Fibroblast of villous mesenchyme (primary cell): ENCODE measurements around the gene PAM16. TPM values are rescaled to one million over a fixed set of nuclear protein-coding genes. Genes with fewer than 3 reads are reported as not detected.

ENCODE experiments used
- DNase-seq: peaks from one replicate; pipeline ENCODE4 v3.0.0-alpha.2; 2010; ENCODE audit warnings: low read depth
- H3K4me3 ChIP-seq: 2 replicates; pipeline ENCODE4 v1.5.1; 2011; ENCODE audit warnings: low read depth, mild to moderate bottlenecking, low read length
- total RNA-seq: library from RNA; depleted of rRNA; stranded (reverse); fragments of >200 nt; gene quantifications from 2 replicates; pipeline ENCODE4 v1.2.3, GENCODE V29; 2012
- TF ChIP-seq, protein P1 (sequence below): IDR thresholded peaks from 2 replicates; pipeline ENCODE4 v1.5.1; 2012; ENCODE audit warnings: low read depth, mild to moderate bottlenecking, low read length; ENCODE audit not compliant: insufficient read depth

The PAM16 gene
- total RNA-seq, 1 donor, result 19.9 TPM

DNA sequence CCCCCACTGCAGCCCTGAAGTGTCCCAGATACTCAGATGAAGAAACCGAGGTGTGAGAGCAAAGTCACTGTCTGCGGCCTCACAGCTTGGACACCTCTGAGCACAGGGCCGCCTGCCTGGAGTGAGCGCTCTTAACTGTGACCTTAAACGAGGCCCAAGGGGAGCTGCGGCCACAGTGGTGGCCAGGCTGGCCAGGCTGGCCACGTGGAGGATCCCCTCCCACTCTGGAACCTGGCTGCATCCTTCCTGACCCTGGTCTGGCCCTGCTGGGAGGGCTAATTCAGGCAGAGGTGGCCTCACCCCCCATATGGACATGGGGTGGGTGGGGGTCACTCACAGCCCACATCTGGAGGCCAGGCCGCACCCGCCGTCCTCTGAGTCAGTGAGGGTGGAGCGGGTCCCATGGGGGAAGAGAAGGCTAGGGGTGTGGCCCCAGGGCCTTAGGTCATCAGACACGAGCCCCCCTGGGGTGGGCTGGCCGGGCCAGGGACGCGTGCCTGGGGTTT, 27.1 kb upstream of the PAM16 start:
- no peak overlapping the region for H3K4me3 ChIP-seq
- TF ChIP-seq, protein P1, sequence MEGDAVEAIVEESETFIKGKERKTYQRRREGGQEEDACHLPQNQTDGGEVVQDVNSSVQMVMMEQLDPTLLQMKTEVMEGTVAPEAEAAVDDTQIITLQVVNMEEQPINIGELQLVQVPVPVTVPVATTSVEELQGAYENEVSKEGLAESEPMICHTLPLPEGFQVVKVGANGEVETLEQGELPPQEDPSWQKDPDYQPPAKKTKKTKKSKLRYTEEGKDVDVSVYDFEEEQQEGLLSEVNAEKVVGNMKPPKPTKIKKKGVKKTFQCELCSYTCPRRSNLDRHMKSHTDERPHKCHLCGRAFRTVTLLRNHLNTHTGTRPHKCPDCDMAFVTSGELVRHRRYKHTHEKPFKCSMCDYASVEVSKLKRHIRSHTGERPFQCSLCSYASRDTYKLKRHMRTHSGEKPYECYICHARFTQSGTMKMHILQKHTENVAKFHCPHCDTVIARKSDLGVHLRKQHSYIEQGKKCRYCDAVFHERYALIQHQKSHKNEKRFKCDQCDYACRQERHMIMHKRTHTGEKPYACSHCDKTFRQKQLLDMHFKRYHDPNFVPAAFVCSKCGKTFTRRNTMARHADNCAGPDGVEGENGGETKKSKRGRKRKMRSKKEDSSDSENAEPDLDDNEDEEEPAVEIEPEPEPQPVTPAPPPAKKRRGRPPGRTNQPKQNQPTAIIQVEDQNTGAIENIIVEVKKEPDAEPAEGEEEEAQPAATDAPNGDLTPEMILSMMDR, result peak; percentile 1
- peak; percentile 71 for DNase-seq

DNA sequence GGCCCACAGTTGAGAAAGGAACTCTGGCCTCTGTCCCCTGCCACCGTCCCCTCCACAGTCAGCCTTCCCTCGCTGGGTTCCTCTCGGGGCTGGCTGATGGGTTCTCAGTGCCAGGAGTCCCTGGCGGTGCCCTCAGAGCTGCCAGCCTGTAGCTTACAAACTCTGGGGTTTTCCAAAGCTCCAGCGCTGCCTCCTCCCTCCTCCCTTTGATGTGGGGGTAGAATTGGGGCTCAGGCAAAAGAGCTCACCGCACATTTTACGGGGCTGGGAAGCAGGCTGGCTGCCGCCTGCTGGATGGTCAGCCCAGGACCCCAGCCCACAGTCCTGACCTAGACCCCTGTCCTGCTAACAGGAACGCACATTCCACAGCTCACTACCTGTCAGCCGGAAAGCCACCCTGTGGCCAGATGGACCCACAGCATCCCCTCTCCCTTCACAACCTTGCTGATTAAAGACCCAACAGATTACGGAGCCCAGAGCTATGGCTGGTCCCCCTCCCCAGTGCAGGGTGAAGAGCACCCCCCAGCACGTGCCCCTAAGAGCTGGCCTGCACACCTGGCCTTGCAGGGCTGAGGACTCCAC, 26.5 kb upstream of the PAM16 start:
- DNase-seq, result no peak
- H3K4me3 ChIP-seq, result no peak overlapping the region
- TF ChIP-seq, protein P1, result peak; percentile 12

GRCh38 chr16:4376893-4377572, 25.9 kb upstream of the PAM16 start:
- TF ChIP-seq, protein P1, result no peak
- DNase-seq, result no peak
- H3K4me3 ChIP-seq, result peak overlapping the region; percentile 24

DNA sequence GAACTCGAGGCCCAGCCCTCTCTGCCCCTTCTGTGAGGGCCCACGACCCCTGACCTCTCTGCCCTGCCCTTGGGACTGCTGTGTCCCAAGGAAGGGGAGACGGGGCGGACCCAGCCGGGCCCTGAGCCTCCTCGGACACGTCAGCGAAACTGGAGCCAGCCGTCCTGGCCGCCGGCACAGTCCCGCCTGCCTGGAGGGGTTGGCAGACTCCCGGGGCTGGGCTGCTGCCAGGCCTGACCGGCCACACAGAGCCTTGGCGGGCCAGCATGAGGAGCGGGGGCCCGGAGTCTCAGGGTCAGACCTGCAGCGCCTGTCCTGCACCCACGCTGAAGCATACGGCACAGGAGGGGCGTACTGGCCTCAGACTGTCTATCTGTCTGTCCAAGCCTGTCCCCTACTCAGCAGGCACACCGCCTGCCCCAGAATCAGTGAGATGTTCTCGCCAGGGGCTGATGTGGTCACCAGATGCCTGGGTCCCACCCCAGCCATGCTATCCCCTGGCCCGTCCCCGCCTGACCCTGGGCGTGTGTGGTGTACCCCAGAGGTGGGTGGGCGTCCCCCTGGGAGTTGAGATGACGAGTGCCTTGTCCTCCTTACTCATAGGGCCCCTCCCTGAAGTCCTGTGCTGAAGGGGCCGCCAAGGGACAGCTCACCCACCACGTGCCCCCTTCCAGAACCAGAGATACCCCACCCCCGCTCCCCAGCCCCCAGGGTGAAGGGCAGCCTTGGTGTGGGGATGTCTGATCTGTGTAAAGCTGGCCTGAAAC, 25.2 kb upstream of the PAM16 start:
- TF ChIP-seq, protein P1, result no peak
- peak overlapping the region; percentile 24 for H3K4me3 ChIP-seq
- peak; percentile 89 for DNase-seq

DNA sequence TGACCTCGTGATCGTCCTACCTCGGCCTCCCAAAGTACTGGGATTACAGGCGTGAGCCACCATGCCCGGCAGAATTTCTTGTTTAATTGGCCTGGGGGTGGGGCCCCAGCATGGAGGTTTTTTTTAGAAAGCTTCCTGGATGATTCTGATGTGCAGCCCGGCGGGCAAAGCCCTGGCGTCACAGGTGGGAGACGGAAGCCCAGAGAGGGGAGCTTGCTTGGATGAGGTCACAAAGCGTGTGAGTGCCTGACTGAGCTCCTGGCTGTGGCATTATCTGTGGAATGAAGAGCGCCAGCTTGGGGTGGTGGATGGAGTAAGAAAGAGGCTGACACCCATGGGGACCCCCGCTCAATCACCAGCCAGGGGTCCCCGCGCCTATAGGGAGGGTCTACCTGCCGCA, 24.6 kb upstream of the PAM16 start:
- DNase-seq, result no peak
- H3K4me3 ChIP-seq, result peak overlapping the region; percentile 24
- TF ChIP-seq, protein P1, result no peak

DNA sequence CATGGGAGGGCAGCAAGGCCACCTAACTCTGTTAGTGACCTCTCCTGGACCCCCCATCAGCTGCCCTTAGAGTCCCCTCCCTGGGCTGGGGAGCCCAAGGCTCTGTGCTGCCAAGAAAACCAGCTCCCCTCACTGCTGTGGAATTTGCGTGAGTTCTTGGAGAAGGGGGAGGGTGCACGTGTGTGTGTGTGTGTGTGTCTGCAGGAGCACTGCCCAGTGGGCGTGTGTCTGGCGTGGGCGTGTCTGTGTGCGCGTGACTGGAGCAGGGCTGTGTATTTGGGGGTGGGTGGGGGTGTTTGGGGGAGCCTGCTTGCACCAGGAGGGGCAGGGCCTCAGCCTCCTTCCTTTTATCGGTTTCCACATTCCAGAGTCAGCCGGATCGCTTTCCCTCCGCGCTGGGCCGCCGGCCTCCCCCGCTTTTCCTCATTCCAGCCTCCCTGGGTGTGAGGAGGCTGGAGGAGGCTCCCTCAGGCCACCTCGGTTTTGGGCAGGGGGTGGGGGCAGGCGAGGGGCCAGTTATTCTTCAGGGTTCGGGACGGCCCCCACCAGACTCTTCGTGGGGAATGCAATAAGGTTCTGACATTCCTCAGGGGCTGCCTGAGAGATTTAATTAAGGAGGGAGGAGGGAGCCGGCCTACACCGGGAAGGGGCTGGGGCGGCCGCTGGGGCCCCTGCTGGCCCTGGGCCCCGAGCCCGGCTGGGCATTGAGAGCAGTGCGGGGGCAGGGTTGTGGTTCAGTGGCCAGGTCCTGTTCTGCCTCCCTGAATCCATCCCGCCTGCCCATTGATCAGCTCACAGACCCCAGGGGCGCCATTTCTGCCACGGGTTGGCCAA, 23.0 kb upstream of the PAM16 start:
- H3K4me3 ChIP-seq, result peak overlapping the region; percentile 79
- TF ChIP-seq, protein P1, result no peak
- peak; percentile 97 for DNase-seq
